Measurements from ENCODE around the gene MGAT3.
"Not testable (repeated sequence)": the region's sequence is repeated elsewhere in the genome, so short reads cannot be mapped to it uniquely, and the experiment has no call there.

MGAT3 gene

DNA sequence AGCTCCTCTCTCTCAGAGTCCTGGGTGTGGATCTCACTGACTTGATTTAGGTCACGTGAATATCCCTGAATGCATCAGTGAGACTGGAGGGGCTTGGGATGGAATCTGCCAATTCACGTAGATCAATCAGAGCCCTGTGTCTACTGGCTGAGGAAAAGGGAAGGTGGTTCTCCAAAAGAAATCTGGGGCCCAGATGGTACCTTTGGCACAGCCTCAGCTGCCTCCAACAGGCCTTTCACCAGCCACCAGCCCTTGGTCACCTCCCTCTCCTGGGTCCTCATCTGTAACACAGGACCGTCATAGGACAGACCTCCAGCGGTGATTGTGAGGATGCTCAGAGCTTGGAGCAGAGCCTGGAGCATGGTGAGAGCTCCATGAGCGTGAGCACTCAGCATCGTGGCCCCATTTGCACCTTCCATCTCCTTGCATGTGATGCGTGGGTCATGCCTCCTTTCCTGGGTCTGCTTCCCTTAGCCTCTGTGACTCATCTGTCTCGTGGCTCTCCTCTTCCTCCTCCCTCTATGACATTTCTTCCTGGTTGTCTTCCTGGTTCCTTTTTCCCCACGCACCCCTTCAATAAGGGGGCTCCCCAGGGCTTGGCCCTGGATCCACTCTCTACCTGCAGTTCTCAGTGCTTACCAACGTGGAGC lies 37.8 kb downstream of the MGAT3 start:
- no peak for DNase-seq

DNA sequence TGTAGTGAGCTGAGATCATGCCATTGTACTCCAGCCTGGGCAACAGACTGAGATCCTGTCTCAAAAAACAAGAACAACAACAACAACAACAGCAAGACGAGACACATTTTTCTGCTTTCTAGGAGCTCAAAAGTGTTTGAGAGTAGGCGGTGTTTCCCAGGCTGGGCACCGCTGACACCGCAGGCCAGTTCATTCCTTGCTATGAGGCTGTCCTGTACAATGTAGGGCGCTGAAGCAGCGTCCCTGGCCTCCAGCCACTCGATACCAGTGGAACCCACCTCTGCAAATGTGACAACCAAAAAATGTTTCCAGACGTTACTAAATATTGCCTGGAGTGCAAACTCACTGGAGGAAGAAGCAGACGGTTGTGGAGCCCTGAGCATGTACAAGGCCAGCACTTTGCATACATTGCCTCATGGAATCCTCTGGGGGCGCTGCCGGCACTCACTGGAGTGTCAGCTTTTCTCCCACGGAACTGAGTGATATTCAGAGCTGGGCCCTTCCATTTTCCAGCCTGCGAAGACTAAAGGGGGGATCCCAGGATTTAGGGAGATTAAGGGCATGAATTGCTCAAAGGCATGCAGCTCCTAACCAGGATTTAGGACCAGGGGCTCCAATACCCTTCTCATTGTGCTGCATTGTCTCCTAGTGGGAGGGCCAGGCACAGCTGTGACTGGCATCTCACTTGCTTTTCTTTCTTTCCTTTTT lies 39.5 kb downstream of the MGAT3 start:
- peak; percentile 49 for DNase-seq

GRCh38 chr22:39497429-39497828 lies 40.6 kb downstream of the MGAT3 start:
- no peak for DNase-seq

DNA sequence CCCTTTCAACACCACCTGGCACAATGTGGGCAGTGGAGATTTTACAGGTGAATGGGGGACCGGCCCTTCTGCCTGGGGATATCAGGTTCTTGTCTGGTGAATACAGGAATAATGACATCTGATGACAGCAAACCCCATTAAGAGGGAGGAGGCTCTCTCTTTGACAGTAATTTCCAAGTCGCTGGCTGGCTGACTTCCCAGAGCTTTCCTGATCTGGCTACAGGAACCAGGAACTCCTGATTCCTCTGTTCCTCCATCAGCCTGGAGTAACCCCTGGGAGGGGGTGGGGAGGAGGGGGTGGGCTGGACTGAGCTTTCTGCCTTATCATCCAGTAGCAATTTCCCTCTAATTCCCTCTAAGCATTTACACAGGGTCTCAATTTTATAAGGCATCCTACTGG lies 41.6 kb downstream of the MGAT3 start:
- DNase-seq, result no peak

DNA sequence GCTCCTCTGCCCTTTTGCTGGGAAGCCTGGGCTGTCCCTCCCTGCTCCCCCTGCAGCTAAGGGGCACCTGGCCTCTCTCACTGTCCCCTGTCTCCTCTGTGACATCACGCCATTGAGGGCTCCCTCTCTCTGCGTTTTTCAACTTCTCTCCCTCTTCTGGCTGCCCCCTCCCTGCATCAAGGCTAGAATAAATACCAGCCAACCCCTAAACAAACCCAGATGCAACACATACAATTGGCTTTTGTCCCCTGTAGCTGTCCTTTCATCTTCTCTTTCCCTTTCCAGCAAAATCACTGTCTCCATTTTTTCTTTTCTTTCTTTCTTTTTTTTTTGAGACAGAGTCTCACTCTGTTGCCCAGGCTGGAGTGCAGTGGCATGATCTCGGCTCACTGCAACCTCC lies 42.0 kb downstream of the MGAT3 start:
- DNase-seq, result no peak

GRCh38 chr22:39500101-39500500 lies 43.3 kb downstream of the MGAT3 start:
- DNase-seq, result no peak

DNA sequence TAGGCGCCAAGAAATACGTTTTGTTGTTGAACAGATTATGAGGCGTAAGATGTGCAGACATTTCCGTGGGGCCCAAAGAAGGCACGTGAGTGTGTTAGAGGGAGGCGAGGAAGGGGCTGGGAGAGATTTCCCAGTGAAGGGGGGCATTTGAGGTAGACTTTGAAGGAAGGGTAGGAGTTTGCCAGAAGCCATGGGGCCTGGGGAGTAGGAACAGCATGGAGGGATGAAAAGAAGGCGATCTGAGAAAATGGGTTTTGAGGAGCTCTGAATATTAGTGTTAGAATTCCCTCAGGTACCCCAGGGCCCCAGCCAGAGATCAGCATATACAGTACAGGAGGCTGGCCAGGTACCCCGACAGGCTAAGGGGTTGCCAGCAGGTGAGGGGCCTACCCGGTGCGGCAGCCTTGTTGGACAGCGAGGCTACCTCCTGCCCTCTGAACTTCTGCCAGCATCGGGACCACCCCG lies 44.9 kb downstream of the MGAT3 start:
- no peak for DNase-seq

DNA sequence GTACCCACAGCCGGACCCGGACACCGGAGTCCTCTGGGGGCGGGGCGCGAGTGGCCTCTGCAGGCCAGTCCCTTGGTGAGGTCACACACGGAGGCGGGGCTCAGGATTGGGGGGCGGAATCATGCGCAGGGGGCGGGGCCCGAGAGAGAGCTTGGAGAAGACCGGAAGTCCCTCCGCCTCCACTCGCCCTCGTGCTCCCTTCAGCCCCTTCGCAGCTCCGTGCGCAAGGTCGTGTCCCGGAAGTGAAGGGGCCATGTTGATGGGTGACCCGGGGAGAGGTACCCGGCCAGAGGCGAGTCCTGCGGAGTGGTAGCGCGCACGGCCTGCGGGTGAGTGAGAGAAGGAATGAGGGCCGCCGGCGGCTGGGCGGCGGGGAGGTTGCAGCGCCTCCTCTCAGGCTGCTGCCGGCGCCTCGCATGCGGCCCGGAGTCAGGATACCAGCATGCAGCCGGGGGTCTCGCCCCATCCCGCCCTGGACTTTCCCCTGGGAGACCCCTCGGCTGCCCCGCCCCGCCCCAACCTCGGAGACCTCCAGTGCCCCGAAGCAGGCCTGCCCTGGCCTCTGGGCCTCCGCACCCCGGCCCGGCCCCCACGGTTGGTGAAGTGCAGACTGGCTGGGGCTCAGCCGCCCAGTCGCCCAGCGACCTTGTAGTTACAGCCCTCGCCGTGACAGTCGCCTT lies 45.4 kb downstream of the MGAT3 start, which contains the start of gene MIEF1:
Gene MIEF1, plus strand, starts transcription at position 182 of the 680 bp plus-strand sequence. CDS start 9,005 bp downstream, outside the sequence.
- DNase-seq, result peak; percentile 95

GRCh38 chr22:39502789-39503409 lies 46.1 kb downstream of the MGAT3 start:
- no peak for DNase-seq

DNA sequence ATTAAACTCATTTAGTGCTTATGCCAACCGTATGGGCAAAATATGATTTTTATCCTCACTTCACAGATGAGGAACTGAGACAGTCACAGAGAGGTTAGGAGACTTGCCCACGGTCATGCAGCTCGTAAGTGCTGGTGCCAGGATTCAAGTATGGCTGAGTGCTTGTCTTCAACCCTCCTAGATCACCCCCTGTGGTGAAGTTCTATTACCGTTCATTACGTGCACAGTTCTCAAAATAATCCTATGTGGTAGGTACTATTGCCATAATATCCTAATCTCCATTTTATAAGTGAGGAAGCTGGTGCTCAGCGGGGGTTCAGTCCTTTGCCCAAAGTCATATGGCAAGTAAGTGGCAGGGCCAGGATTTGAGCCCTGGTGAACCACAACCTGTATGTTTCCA lies 46.8 kb downstream of the MGAT3 start:
- no peak for DNase-seq

DNA sequence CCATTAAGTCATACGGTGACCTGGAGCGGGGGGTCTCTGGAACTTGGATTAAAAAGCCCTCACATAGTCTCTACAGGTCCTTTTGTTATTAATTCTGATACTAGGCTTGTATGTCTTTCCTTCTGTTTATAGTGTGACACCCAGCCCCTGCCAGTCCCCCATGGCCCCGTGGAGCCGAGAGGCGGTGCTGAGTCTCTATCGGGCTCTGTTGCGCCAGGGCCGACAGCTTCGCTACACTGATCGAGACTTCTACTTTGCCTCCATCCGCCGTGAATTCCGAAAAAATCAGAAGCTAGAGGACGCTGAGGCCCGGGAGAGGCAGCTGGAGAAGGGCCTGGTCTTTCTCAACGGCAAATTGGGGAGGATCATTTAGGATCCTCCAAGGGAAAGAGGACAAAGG lies 47.3 kb downstream of the MGAT3 start:
- no peak for DNase-seq

DNA sequence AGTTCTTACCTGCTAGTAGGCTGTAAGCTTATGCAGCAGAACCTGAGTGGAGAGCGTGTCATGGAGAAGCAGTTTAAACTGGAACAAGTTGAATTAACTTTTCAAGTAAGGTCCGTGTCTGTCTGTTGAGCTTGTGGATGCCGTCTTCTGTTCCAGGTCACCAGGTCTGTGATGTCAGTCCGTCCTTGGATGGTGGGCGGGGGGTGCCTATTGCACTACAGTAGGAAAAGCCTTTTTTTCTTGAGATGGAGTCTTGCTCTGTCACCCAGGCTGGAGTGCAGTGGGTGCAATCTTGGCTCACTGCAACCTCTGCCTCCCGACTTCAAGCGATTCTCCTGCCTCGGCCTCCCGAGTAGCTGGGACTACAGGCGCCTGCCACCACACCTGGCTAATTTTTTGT lies 50.2 kb downstream of the MGAT3 start:
- not testable (repeated sequence) for DNase-seq

GRCh38 chr22:39508393-39508792 lies 51.6 kb downstream of the MGAT3 start:
- no peak for DNase-seq

DNA sequence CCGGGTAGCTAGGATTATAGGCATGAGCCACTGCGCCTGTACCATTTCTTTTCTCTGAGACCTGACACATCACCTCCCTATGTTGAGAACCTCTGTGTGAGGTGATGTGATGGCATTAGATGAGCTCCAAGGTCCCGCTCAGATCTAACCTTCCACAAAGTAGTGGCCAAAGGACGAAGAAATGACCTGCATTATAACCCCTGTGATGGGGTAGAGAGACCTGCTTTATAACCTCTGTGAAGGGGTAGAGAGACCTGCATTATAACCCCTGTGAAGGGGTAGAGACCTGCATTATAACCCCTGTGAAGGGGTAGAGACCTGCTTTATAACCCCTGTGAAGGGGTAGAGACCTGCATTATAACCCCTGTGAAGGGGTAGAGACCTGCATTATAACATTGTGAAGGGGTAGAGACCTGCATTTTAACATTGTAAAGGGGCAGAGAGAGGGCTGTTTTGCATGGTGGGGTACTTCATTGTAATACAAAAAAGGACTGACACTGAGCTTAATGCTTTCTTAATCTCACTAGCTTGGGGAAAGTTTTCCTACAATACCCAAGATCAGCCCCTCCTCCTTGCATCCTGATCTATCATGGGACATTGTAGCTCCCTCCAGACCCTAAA lies 53.8 kb downstream of the MGAT3 start:
- no peak for DNase-seq

GRCh38 chr22:39511226-39511625 lies 54.4 kb downstream of the MGAT3 start:
- DNase-seq, result no peak

- no peak for DNase-seq
These were observed 55.2 kb downstream of the MGAT3 start for GRCh38 chr22:39512026-39512425.

DNA sequence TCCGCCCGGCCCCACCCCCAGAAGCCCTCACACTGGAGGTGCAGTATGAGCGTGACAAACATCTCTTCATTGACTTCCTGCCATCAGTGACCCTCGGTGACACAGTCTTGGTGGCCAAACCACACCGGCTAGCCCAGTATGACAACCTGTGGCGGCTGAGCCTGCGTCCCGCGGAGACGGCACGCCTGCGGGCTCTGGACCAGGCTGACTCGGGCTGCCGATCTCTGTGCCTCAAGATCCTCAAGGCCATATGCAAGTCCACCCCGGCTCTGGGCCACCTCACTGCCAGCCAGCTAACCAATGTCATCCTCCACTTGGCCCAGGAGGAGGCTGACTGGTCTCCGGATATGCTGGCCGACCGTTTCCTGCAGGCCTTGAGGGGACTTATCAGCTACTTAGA lies 57.0 kb downstream of the MGAT3 start:
- no peak for DNase-seq

GRCh38 chr22:39514373-39514973 lies 57.7 kb downstream of the MGAT3 start:
- DNase-seq, result no peak

DNA sequence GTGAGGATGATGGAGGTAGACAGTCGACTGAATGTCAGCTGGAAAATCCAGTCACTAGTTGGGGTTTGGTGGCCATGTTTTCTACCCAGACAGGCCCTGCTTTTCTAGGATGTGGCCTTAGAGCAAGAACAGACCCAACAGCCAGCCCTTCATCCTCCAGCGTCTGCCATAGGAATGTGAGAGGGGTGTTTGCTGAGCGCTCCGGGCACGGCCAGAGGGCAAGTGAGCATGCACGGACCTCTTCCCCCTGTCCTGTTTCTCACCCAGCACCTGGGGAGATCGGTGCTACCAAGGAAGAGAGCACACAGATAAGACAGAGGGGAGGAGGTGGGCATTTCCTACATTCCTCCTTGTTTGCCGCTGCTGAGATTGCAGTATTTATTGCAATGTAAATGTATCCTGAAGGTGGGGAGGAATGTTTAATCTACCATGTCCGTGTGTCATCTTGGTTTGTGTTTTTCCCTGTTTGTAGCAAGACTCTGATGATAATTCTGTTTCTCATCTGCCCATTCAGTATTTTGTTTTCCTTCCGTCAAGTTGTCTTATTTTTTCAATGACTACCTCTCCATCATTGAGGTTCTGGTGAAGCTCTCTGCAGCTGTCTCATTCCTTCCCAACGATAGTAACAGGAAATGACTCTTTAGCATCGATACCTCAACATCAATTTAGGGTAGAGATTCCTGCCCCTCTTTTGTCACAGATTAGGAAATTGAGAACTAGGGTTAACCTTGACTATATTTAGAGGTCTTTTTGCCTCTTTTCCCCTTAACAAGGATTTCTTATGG lies 58.6 kb downstream of the MGAT3 start:
- DNase-seq, result no peak

- no peak for DNase-seq
These were observed 60.7 kb downstream of the MGAT3 start for GRCh38 chr22:39517470-39517869.

- DNase-seq, result no peak
These were observed 61.5 kb downstream of the MGAT3 start for GRCh38 chr22:39518144-39518786.

Measured in fibroblast of skin of abdomen (primary cell).